HG03469 (cell line): ENCODE data around the gene RBFOX1.

Experiments used
- ATAC-seq: cut with Tn5 transposase; IDR thresholded peaks from one replicate; pipeline ENCODE4 v1.9.1; 2021; ENCODE audit warnings: mild to moderate bottlenecking, moderate library complexity, moderate number of reproducible peaks; ENCODE audit not compliant: unreplicated experiment

The RBFOX1 gene

DNA sequence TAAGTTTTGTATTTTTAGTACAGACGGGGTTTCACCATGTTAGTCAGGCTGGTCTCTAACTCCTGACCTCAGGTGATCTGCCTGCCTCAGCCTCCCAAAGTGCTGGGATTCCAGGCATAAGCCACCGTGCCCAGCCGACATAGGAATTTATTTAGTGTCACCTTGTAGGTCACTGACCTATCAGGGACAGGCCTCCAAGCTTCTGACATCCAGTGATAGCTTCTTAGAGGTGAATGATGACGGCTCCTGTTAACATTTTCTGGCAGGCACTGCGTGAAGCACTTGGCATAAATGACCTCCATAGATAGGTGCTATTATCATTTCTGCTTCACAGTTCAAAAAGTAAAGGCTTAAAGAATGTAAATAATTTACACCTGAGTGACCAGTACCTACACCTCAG lies 71.6 kb downstream of the RBFOX1 start:
- ATAC-seq, result no peak

- ATAC-seq, result no peak
These were observed 72.5 kb downstream of the RBFOX1 start for GRCh38 chr16:7405166-7405565.

DNA sequence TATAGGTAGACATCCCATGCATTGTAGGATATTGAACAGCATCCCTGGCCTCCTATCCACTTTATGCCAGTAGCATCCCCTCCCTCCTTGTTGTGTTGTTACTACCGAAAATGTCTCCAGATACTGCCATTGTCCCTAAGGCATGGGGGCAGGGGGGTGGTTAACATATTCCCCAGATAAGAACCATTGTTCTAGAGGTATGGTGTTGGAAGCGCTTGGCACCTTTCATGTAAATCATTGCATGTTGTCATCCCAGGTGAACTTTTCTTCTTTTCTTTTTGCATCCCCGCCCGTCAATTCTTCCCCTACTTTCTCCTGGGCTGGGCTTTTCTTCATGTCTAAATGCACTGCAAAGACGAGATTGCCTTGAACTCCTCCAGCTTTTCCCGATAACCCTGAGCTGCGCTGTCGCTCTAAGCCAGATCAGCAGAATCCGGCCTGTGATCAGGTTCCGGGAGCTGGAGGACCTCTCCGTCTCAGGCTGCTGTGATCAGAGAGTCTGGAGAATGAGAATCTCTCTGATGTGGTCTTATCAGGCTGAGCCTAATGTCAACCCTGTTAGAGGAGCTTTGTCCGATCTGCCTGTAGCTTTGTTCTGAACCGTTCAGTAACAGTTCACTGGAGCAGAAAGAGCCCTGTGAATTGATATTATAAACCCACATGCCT lies 76.2 kb downstream of the RBFOX1 start:
- no peak for ATAC-seq

DNA sequence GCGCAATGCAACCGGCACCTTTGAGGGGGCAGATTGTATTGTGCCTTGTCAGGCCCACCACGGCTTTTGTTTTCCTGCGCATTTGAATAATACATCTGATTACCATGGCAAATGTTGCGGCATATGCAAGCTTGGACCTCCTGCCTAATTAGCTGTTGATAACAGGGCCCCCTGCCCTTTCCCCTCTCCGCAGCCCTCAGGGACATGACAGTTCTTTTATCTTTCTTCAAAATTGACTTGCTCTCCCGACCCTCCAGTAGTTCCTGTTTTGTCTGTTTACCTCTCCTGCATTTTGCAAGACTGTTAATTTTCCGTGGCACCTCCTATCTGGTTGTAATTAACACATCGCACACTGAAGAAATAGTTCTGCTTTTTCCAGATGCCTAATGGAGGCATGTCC lies 86.8 kb downstream of the RBFOX1 start:
- ATAC-seq, result no peak

GRCh38 chr16:7420079-7420478 lies 87.4 kb downstream of the RBFOX1 start:
- no peak for ATAC-seq

DNA sequence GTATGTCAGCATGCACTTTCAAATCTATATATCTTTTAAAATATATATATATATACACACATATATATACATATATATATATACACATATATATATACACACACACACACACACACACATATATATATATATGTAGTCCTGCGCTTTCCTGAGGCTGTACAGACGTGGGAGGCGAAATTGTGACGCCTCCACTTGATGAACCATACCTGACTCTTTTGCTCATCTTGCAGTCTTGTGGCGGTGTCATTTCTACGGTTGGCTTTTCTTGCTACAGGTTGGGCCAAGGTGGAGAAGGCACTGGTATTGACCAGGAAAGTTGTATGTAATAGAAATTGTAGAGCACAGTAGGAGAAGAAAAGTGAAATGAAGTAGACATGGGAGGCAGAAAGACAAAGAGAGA lies 88.2 kb downstream of the RBFOX1 start:
- no peak for ATAC-seq

DNA sequence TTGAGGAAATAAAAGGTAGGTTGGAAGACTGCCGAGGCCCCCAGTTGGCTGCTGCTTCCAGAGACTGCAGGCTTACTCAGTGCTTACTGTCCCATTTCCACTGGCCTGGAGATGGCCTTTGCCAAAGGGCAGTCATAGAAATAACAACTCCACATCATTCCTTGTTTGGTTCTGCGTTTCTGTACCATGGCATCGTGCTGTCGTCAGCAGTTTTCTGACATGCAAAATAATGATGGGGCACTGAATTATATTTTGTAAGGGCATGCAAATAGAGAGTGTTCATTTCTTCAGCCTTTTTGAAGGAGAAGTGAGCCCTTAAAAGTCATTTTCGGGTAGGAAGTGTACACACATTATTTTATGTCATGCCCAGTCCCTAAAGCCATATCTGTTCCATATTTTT lies 88.9 kb downstream of the RBFOX1 start:
- ATAC-seq, result no peak

DNA sequence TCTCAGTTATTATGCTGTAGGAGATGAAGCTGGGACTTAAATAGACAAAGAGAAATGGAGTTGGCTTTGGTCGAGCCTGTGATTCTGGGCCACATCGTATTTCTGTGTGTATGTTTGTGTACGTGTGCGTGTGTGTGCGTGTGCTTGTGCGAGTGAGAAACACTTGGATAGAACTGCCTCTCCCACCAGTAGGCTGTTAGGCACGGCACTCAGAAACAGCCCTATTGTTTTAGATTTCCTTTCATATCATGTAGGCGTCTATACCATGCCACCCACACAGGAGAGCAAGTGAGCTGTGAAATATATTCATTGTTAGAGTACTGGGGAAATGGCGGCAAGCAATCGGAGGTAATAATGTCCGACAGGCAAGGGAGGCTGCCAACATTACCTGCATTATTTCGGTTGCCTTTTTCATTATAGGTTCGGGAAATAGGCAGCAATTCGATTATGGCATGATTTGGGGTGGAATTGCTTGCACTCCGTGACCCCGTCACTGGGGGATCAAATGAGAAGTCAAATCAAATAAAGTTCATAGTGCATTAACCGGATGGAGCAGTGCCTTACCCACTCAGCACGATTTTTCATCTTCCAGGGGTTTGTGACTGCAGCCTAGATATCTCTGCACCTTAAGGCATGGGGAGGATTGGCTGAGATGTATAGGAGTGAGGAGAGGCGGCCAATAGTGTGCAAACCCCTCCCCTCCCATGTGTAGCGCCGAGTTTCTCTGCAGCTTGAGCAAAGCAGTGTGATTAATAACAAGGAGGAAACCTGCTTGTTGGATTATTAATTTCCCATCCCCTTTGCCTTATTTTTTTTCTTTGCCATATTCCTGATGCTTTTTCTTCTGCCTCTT lies 89.6 kb downstream of the RBFOX1 start:
- no peak for ATAC-seq

DNA sequence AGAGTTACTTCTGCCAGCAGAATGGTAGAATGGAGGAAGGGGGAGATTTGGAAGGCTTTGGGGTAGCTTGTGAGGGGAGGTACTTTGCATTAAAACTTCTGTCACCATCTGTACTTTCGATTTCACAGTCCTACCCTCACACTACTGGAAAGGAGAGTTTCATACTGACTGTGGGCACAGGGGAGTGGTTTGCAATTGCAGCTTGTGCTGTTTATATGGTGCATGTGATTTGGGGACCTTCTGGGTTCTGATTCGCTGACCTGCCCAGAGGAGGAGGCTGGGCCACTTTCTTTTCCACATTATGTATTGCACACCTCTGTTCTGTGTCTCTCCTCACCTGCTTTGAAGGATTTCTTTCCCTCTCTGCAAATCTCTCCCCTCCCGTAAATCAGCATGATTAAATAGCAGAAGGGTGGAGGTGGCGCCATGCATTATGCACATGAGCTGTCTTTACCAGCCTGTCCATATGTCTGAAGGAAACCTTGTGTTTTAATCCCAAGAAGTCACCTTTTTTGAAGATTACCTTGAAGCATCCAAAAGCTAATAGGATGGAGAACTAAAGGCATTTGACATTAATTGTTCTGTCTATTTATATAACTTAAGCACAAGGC lies 90.9 kb downstream of the RBFOX1 start:
- ATAC-seq, result no peak

DNA sequence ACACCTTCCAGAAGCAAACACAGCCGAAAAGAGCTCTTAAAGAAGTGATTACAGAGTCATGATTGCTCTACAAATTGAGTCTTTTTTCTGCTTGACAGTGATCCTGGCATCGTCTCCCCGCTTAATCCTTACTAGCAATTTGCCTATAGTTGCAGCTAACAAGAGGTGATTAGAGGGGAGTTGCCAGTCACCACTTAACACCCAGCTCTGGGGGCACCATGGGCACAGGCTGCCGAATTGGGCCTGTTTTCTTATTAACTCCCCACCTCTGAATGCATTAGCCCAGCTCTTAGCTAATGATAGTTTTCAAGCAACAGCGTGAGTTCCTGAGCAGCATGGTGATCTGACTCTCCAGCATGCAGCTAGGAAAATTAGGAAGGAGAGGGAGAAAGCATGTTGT lies 93.5 kb downstream of the RBFOX1 start:
- no peak for ATAC-seq

DNA sequence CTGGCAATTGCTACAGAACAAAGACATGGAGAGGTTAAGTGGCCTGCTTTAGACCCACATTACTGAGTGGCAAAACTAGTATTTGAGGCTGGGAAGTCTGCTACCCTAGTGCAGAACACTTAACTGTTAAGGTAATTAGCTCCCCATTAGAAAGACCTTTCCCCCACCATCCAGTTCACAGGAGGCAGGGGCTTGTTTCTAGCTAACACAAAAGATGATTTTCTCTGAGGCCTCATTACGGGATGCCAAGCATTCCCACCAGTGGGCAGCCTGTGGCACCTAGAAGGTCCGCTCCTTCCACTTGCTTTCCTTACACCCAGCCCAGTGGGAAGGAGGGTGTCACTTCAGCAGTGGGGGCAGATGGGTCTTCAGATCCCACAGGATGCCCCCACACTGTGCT lies 99.1 kb downstream of the RBFOX1 start:
- ATAC-seq, result no peak

DNA sequence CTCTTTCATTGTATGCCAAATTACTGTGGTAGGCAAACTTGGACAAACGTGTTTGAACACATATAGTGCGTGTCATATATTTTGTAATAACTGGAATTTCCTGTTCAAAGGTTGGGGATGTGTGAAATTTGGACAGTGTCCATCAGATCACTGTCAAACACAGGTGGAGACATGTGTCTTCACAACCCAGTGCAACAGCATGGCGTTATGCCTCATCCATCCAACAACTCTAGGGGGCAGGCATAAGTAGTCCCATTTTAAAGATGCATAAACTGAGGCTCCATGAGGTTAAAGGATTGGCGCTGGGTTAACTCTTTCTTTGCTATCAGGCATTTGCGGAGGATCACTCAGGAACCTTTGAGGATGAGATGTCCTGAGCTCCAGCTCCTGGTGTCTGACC lies 103.7 kb downstream of the RBFOX1 start:
- no peak for ATAC-seq

- ATAC-seq, result no peak
These were observed 104.6 kb downstream of the RBFOX1 start for GRCh38 chr16:7437135-7437804.

DNA sequence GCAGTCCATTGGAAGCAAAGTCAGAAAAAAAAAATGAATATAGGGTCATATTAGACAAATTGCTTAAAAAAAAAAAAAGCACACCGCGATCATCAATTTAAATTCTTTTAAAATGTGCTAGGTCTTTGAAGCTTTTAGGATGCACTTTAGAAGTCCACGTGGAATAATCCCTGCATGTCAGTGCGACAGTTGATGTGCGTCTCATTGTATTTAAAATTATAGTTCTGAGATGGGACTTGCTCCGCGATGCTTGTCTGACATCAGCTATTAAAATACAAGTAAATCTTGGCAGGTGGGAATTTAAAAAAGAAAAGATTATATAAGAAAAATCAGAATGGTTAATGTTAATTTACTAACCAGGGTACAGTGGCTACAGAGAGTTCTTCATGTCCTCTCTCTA lies 105.2 kb downstream of the RBFOX1 start:
- ATAC-seq, result no peak

DNA sequence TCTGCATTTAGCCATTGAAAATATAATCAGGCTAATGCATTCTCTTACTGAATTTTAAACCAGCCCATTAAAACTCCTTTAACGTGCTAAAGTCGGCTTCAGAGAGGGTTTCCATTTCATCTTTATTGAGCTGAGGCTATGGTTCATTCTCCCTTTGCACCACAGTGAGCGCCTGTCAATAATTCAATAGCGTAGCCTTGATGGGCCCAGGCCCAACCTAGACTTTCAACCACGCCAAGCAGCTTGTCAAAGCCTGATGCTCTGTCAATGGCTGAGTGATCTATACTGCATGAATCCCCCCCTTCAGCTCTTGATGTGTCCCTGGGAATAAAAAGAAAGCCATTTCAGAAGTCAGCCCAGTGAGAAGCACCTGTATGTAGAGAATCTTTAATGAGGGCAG lies 106.0 kb downstream of the RBFOX1 start:
- no peak for ATAC-seq

DNA sequence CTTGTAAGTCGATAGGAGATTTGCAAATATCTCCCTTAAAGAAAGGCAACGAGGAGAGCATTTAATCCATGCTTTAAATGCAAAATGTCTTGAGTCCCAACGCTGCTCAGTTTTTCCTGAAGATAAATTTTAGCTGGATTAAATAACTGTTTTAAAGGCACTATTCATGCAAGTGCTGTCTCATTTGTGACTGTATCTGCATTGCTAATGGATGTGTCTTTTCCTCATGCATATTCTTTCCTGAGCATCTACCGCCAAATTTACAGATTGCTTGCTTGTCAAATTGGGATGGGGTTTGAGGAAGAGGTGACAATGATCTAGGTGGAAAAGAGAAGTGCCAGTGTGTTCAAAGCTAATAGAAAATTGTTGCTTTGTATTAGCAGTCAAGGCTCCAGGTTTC lies 106.9 kb downstream of the RBFOX1 start:
- no peak for ATAC-seq

- ATAC-seq, result no peak
These were observed 108.3 kb downstream of the RBFOX1 start for GRCh38 chr16:7440886-7441400.

DNA sequence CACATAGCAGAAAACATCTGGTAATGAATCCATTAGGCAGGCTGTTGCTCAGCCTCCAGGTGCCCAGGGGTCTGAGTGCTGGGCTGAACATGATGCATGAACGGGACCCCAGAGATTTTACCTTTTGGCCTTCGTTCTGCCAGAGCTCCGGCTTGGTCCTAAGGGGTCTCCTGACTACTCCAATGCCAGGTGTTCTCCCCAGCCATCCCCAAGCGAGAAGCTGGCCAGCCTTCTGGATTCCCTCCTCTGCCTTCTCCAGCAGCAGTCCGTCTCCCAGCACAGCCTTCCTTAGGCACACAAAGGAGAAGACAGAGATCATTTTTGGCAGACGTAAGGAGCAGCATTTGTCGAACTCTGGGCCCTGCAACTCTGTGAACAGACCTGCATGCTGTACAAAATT lies 109.4 kb downstream of the RBFOX1 start:
- no peak for ATAC-seq

GRCh38 chr16:7443142-7443541 lies 110.5 kb downstream of the RBFOX1 start:
- ATAC-seq, result no peak

GRCh38 chr16:7443648-7444365 lies 111.2 kb downstream of the RBFOX1 start:
- ATAC-seq, result no peak

GRCh38 chr16:7449306-7449705 lies 116.7 kb downstream of the RBFOX1 start:
- ATAC-seq, result no peak
